HL-60/S4 (cell line): Measurements from ENCODE around the gene TMEM52B.

ENCODE experiments used
- in situ Hi-C: fragments of 300-500 bp; cut with MboI; formaldehyde crosslinking; loops from 2 replicates; pipeline ENCODE4 v1.14.3; 2022; ENCODE audit warnings: low sequenced_read_pairs

TMEM52B gene

DNA sequence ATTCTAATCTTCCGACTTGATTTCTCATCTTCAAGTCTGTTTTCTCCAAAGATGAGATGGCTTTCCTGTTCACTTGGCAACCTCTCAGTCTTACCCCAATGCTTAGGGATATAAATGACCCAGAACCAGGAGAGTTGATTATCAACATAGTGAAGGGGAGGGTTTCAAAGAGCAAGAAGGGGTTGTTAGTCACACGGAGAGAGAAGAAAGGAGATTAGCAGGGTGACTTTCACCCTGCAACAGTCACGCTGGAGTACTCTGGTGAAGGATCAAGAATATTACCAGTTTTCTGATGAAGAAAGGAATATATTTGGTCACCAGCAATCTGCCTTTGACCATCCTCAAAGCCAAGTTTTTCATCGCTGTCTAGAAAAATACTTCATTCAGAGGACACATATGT is at the start of gene TMEM52B:
TMEM52B (plus strand) TSS at position 212 of the 400 bp plus-strand sequence. CDS start 543 bp downstream, outside the sequence.
- in situ Hi-C loops, result no loop called here

DNA sequence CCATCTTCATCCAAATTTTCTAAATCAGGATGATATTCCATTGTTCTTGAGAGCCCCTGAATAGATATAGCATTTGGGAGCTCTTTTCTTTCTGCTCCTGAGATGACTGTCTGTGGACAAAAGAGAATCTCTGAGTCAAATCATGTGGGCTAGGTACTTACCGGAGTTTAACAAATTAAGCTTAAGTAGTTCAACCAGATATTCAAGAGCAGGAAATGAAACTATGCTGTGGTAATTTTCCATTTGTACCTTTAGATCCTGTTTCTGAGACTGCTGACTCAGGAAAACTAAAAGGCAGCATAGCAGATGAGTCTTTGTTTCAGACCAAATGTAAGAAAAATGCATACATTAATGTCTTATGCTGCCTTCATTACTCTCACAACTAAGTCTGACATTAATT is 48.8 kb upstream of the TMEM52B start, which contains the start of gene CLEC7A:
CLEC7A (minus strand) TSS at position 158 of the 400 bp plus-strand sequence; CDS start at position 41, 117 bp downstream.
- in situ Hi-C loops, result loop anchor here (25.0 kb wide), 2 partner anchors 318 to 493 kb away; no protein-coding TSS in a partner anchor

DNA sequence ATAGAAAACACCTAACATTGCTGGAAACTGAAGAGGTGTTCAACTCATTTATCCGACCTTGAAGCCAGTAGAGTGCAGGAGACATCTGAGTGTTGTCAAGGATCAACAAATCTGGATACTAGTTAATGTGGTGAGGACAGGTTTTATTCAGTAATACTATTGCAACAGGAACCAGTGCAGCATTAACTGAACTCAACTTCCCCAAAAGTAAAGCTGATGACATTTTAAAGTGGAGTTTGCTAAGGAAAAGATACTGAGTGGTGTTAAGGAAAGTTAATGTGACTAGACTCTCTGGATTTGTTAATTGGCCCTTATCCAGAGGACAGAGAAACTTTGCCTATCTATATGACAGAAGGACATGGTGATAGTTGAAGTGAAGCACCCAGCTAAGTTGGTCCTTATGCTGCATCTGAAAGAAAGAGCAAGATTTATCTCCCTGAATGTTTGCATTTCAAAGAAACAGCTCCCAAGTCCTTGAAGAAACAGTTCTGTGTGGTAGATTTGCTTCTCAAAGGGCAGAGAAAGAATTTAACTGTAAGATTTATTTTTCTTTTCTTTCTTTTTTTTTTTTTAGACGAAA is 47.6 kb upstream of the TMEM52B start:
- in situ Hi-C loops, result loop anchor here (25.0 kb wide), 2 partner anchors 319 to 494 kb away; no protein-coding TSS in a partner anchor

DNA sequence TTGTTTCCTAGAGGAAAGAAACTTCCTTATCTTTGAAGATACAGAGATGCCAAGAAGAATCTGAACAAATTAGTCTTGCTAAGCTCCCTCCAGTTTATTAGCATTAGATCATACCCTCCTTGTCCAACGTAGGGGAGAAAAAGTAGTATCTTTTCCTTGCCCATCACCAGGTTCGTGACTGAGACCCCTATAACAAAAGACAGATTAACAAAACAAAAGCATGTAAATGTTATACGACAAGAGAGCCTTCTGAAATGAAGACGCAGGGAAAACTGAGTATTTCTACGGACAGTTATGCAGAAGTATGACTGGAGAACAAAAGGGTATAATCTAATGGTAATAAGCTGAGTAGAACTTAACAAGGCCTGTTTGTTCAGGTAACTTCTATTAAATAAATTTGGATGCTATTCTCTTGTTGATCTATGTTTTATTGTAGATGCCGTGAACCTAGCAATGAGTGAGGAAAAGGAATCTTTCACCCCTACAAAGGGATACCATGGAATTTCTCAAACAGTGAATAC is 45.9 kb upstream of the TMEM52B start:
- in situ Hi-C loops, result loop anchor here (25.0 kb wide), 2 partner anchors 321 to 496 kb away; no protein-coding TSS in a partner anchor

DNA sequence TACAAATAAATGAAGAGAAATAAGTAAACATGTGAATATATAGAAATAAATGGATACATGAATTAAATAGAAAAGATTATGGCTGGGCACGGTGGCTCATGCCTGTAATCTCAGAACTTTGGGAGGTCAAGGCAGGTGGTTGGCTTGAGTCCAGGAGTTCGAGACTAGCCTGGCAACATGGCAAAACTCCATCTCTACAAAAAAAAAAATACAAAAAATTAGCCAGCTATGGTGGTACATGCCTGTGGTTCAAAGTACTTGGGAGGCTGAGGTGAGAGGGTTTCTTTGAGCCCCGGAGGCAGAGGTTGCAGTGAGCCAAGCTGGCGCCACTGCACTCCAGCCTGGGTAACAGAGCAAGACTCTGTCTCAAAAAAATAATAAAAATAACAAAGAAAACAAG is 43.7 kb upstream of the TMEM52B start:
- in situ Hi-C loops, result loop anchor here (25.0 kb wide), 2 partner anchors 323 to 498 kb away; no protein-coding TSS in a partner anchor

DNA sequence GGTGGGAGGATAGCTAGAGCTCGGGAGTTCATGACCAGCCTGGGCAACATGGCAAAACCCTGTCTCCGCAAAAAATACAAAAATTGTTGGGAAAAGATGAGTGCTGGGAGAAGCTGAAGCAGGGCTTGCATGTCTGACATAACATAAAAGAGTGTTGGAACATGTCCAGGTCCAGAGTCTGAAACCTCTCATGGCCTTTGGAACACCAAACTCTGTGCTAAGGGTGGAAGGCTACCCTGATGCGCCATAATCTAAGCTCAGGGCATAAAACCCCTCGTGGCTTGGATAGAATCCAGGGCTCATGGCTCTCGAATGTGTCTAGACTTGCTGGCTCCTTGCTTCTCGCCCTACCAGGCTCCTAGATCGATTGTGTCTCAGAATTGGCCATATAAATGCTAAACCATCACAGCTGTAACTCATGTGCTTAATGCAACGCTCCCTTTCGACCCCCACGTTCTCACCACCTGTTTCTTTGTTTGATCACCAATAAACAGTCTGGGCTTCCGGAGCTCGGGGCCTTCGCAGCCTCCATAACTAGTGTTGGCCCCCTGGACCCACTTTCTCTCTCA is 42.1 kb upstream of the TMEM52B start:
- in situ Hi-C loops, result loop anchor here (25.0 kb wide), 2 partner anchors 324 to 499 kb away; no protein-coding TSS in a partner anchor

DNA sequence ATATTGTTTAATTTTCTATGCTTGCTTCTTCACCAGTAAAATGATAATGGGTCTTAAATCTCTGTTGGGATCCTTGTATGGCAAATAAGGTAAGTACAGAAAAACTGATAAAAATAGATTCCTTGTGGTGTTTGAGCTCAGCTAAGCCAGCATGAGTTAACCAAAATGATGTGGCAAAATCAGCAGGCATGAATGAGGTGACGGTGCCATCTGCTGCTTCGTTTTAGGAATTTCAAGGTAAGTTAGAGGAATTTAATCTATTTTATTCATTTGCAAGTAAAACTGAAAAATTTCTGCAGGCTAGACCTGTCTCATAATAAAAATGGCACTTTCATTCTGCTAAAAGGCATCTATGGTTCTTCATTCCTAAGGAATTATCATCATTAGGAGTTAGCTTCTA is 38.8 kb upstream of the TMEM52B start:
- in situ Hi-C loops, result loop anchor here (5.0 to 25.0 kb wide), 4 partner anchors 108 to 503 kb away; partner anchors contain the start of gene CLEC9A

DNA sequence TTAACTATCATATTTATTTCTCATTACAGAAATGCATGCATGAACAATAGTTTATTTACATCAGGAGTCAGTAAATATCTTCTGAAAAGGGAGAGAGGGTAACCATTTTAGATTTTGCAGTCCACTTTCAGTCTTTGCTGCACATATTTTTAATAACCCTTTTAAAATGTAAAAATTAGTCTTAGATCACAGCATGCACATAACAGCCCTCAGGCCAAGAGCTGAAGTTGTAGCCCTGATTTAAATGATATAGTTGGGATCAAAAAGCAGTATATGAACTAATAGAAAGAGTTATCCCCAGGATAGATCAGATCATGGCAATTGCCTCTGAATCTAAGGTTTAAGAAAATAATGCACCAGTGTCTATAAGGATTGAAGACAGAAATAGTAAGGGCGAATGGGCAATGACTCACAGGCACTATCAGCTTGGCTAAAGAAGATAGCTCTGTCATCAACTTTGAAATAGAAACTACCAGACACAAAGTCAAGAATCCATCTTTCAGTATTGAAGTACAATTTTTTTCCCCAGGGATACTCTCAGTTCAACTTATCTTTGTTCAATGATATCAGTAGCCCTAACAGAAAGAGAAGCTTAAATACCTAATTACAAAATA is 35.7 kb upstream of the TMEM52B start:
- in situ Hi-C loops, result loop anchor here (5.0 to 25.0 kb wide), 4 partner anchors 111 to 506 kb away; partner anchors contain the start of gene CLEC9A

DNA sequence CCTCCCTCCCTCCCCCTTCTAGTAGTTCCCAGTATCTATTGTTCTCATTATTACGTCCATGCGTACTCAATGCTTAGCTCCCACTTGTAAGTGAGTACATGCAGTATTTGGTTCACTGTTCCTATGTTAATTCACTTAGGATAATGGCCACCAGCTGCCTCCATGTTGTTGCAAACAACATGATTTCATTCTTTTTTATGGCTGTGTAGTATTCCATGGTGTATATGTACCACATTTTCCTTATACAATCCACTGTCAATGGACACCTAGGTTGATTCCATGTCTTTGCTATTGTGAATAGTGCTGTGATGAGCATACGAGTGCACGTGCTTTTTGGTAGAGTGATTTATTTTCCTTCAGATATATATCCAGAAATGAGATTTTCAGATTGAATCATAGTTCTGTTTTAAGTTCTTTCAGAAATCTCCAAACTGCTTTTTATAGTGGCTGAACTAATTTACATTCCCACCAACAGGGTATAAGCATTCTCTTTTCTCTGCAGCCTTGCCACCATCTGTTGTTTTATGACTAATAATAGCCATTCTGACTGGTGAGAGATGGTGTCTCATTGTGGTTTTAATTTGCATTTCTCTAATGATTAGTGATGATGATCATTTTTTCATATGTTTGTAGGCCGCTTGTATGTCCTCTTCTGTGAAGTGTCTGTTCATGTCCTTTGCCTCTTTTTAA is 31.0 kb upstream of the TMEM52B start:
- in situ Hi-C loops, result loop anchor here (10.0 to 25.0 kb wide), 3 partner anchors 336 to 511 kb away; no protein-coding TSS in a partner anchor

DNA sequence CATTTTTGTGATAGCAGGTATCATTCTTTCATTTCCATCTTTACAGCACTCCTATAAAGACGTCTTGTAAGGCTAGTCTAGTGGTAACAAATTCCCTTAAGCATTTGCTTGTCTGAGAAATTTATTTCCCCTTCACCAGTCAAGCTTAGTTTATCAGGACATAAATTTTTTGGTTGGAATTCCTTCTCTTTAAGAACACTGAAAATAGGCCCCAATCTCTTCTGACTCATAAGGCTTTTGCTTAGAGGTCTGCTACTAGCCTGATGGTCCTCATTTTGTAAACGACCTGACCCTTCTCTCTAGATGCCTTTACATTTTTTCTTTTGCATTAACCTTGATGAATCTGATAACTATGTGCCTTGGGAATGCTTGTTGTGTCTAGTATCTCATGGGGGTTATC is 27.2 kb upstream of the TMEM52B start:
- in situ Hi-C loops, result no loop called here

DNA sequence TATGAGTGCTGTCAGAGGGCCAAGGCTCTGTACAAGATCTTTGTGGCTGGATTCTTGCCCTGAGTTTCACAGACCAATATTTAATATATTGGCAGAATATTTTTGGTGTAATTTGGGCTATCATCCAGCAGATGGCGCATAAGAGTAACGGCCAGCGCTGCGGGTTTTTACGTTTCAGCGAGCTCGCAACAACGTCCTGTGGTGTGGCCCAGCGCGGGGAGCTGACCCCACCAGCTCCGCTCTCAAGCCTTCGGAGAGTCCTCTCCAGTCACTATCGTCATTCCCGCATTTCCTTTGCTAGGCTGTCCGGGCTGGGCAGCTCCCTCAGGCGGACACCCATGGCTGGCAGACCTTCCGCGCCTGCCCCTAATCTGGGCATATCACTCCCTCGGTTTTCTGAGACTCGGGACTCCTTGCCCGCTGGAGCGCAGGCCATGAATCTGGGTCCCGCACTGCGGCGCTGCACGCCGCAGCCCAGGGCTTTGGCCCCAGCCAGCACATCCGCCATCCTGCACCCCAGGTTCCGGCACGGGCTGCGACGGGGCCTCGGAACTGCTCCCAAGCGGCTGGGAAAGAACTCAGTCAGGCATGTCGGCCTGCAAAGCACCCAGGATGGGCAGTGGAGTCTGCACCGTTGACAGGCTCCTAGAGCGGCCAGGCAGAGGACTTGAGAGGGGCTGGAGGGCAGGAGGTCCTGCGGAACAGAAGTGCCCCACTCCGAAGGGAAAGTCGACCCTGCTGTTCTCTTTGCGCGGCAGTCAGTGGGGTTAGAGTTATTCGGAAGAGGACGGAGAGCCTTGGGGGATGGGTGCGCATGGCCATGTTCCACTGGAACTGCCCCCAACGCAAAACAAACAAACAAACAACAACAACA is 25.3 kb upstream of the TMEM52B start:
- in situ Hi-C loops, result no loop called here

DNA sequence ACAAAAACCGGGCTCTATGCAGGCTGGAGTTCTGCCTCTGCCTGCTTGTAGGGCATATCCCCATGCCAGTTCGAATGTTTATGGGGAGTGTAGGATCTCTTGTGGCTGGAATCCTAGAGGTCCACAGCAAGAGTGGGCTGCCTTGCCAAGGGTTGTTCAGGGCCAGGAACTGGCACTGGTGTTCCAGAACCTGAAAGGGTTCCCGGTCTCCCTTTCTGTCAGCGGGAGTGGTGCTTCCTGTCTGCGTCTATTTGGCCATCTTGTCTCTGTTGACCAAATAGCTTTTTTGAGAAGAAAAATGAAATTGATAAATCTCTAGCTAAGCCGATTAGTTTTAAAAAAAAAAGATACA is 24.7 kb upstream of the TMEM52B start:
- in situ Hi-C loops, result no loop called here

DNA sequence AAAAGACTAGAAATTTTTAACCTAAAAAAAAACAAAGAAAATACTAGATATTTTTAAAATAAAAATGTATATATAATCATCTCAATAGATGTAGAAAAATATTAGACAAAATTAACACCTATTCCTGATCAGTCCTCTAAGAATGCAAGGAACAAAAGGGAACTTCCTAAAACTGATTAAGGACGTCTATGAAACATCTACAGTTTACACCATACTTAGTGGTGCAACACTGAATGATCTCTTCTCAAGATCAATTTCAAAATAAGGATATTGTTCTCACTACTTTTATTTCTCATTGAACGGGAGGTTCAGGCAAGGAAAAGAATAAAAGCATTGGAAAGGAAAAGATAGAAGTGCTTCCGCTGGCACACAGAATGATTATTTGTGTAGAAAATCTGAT is 22.9 kb upstream of the TMEM52B start:
- in situ Hi-C loops, result no loop called here

DNA sequence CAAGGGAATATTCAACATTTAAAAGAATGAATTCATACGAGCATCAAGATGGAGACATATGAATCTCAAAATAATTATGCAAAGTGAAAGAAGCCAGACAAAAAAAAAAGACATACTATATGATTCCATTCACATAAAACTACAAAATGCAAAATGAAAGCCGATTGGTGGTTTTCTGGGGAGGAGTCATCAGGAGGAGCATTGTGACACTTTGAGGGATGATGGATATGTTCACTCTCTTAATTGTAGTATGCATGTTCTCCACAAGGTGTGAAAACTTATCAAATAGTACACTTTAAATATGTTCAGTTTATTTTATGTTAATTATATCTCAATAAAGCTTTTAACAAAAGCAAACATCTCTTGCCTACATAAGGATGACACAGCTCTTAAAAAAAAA is 20.4 kb upstream of the TMEM52B start:
- in situ Hi-C loops, result no loop called here

DNA sequence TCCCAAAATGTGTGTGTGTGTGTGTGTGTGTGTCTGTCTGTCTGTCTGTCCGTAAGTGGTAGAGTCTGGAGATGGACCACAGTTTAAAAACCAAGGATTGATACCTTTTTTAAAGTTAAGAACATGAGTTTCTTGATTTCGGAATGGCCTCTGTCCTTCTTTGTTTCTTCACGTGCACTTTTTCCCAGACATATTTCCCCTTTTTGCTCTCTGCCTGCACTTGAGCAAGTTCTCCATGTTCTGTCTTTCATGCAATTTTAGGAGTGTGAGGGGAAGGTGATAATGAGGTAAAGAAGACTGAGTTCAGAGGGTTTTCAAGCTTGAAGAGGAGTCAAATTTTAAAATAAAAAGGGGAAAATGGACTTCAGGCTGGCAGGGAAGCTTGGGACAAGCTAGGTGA is 19.6 kb upstream of the TMEM52B start:
- in situ Hi-C loops, result no loop called here

DNA sequence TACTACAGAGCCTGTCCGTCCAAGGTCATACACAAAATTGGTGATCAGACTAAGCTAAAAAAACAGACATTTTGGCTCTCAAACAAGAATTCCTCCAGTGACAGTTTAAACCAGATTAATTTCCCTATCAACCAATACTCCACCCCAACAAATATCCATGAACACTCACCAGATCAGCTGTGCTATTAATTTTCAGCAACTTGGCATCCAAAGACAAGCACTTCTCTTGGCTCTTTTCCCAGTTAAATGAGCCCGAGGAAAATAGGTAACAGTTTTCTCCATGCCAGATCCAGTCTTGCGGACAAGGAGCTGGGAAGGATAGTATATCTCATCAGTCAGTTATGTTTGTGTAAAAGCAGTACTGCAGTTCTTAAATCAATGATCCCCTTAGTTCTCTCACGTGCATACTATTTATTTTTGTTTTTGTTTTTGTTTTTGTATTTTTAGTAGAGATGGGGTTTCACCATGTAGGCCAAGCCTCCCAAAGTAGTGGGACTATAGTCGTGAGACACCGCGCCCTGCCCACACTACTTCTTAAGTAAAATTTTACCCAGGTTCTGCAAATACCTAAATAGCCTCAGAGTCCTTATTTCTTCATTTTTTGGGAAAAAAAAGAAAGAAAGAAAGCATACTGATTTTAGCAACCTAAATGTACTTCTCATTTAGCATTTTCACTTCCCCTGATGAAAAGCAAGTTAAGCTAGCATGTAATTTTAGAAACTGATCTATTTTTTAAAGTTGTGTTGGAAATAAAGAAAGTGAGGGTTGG is 18.0 kb upstream of the TMEM52B start:
- in situ Hi-C loops, result no loop called here

DNA sequence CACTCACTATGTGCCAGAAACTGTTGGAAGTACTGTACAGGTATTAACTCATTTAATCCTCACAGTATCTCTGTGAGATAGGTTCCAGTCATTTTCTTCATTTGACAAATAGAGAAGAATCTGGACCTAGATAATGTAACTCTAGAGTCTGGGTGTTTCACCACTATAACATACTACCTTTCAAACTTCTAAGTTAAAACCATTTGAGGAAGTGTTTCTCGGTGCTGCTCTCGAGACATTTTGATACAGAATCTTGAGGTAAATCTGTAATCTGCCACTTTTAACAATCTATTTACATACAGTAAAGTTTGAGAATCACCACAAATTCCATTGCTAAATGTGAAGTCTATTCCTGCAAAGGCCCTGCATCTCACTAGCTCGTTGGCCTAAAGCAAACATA is 15.7 kb upstream of the TMEM52B start:
- in situ Hi-C loops, result no loop called here

DNA sequence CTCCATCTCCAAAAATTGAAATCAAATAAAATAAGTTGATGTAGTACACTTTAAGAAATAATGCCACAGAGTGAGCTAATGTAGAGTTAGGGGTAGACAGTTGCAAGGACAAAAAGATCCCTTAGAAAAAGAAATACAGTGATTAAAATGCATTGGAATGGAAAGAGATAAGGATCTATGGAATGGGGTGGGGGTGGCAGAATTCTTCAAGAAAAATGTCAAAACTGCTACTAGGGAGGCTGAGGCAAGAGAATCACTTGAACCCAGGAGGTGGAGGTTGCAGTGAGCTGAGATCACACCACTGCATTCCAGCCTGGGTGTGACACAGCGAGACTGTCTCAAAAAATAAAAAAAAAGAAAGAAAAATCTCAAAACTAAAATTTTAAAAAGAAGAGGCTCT is 13.4 kb upstream of the TMEM52B start:
- in situ Hi-C loops, result no loop called here

DNA sequence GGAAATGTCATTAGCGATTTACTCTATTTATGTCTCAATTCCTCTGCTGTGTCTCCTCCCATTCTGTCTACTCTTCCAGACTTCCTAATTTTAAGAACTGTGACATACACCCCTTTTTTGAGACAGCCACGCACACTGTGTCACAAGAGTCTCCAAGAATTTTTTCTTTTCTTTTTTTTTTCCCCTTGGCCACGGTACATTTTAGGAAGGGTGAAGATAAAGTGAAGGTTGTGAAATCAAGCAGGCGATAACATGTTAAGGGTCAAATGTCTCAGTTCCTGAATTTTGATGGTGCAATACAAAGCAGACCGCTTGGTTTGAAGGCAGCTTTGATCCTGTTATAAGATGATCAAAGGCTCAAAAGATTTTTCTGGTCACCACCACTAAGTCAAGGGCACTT is 11.2 kb upstream of the TMEM52B start:
- in situ Hi-C loops, result no loop called here
